ENCODE data around the gene CARS2.

DNA sequence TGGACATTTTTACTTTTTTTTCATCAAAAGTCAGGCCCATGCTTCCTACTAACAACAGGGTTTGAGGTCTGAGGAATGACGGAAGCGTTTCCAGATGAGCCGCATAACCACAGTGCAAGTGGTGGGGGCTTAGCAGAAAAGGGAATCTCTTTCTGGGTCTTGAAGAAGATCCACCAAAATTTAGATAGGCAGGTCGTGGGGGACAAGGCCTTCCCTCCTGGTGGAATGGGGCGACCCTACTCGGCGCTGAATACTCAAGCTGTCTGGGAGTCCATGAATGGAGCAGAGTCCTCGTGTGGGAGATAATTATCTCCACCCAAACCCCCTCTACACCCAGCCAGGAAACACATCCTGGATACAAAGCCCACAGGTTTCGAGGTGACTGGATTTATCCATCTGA, 36.9 kb downstream of the CARS2 start:
- TF ChIP-seq, protein P1, sequence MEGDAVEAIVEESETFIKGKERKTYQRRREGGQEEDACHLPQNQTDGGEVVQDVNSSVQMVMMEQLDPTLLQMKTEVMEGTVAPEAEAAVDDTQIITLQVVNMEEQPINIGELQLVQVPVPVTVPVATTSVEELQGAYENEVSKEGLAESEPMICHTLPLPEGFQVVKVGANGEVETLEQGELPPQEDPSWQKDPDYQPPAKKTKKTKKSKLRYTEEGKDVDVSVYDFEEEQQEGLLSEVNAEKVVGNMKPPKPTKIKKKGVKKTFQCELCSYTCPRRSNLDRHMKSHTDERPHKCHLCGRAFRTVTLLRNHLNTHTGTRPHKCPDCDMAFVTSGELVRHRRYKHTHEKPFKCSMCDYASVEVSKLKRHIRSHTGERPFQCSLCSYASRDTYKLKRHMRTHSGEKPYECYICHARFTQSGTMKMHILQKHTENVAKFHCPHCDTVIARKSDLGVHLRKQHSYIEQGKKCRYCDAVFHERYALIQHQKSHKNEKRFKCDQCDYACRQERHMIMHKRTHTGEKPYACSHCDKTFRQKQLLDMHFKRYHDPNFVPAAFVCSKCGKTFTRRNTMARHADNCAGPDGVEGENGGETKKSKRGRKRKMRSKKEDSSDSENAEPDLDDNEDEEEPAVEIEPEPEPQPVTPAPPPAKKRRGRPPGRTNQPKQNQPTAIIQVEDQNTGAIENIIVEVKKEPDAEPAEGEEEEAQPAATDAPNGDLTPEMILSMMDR (conservative IDR thresholded peaks at IDR 0.05; ENCODE audit: low read depth in 2 of 2), result no peak
- TF ChIP-seq POLR2AphosphoS5 (IDR thresholded peaks at IDR 0.05; ENCODE audit: low read depth) (no peak), EZH2 (IDR thresholded peaks at IDR 0.05; ENCODE audit: low read depth, unreplicated experiment) (no peak), JUNB (IDR thresholded peaks at IDR 0.05; ENCODE audit: unreplicated experiment) (no peak), EZH2phosphoT487 (IDR thresholded peaks at IDR 0.05; ENCODE audit: unreplicated experiment) (no peak), CREB1 (CRISPR knock-in tag; IDR thresholded peaks at IDR 0.05; ENCODE audit: low read depth) (no peak)
- TF ChIP-seq, protein P2, sequence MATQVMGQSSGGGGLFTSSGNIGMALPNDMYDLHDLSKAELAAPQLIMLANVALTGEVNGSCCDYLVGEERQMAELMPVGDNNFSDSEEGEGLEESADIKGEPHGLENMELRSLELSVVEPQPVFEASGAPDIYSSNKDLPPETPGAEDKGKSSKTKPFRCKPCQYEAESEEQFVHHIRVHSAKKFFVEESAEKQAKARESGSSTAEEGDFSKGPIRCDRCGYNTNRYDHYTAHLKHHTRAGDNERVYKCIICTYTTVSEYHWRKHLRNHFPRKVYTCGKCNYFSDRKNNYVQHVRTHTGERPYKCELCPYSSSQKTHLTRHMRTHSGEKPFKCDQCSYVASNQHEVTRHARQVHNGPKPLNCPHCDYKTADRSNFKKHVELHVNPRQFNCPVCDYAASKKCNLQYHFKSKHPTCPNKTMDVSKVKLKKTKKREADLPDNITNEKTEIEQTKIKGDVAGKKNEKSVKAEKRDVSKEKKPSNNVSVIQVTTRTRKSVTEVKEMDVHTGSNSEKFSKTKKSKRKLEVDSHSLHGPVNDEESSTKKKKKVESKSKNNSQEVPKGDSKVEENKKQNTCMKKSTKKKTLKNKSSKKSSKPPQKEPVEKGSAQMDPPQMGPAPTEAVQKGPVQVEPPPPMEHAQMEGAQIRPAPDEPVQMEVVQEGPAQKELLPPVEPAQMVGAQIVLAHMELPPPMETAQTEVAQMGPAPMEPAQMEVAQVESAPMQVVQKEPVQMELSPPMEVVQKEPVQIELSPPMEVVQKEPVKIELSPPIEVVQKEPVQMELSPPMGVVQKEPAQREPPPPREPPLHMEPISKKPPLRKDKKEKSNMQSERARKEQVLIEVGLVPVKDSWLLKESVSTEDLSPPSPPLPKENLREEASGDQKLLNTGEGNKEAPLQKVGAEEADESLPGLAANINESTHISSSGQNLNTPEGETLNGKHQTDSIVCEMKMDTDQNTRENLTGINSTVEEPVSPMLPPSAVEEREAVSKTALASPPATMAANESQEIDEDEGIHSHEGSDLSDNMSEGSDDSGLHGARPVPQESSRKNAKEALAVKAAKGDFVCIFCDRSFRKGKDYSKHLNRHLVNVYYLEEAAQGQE (IDR thresholded peaks at IDR 0.05; ENCODE audit: unreplicated experiment), result no peak
- TF ChIP-seq, protein P3, sequence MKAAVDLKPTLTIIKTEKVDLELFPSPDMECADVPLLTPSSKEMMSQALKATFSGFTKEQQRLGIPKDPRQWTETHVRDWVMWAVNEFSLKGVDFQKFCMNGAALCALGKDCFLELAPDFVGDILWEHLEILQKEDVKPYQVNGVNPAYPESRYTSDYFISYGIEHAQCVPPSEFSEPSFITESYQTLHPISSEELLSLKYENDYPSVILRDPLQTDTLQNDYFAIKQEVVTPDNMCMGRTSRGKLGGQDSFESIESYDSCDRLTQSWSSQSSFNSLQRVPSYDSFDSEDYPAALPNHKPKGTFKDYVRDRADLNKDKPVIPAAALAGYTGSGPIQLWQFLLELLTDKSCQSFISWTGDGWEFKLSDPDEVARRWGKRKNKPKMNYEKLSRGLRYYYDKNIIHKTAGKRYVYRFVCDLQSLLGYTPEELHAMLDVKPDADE (IDR thresholded peaks at IDR 0.05), result no peak

All from GM23338 (cell line).